ENCODE data around the gene NPNT. TPM values are rescaled to one million over a fixed set of nuclear protein-coding genes. Genes with fewer than 3 reads are reported as not detected.

NPNT gene
- total RNA-seq, 1 donor from 2014 or later = 74.1 TPM

DNA sequence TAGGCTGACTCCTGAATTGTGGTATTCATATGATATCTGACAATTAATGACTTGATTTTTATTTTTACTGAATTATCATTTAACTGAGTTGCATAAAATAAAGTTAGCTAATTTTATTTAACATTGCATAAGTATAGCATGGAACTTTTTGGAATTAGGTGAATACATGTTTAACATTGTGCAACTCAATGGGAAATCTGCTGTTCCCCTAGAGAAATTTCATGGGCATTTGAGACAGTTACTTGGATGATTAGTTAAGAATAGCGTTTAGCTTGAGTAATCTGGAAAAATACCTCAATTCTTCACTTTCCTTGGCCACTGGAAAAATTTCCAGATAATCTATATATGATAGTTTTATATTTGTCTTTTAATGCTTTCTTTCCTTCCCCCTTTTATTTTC, 42.5 kb downstream of the NPNT start:
- no peaks in the 10 kb centered on the region for H3K4me1 ChIP-seq (ENCODE audit: control insufficient read depth in 3 of 3, insufficient read depth in 3 of 3, low read length in 3 of 3)
- H3K27ac ChIP-seq (ENCODE audit: low read depth, low read length) = no peak overlapping the region
- no peak overlapping the region for H3K4me3 ChIP-seq (ENCODE audit: low read length in 3 of 3)
- no peaks in the 10 kb centered on the region for H3K36me3 ChIP-seq (ENCODE audit: control insufficient read depth in 3 of 3, insufficient read depth in 3 of 3, low read length in 3 of 3)
- no peak overlapping the region for H3K9ac ChIP-seq (ENCODE audit: low read depth in 1 of 3, low read length in 3 of 3)
- no peaks in the 10 kb centered on the region for H3K9me3 ChIP-seq (ENCODE audit: control insufficient read depth in 3 of 3, low read length in 3 of 3)
- no peaks in the 10 kb centered on the region for H3K27me3 ChIP-seq (ENCODE audit: control insufficient read depth in 3 of 3, insufficient read depth in 3 of 3, low read length in 3 of 3)

DNA sequence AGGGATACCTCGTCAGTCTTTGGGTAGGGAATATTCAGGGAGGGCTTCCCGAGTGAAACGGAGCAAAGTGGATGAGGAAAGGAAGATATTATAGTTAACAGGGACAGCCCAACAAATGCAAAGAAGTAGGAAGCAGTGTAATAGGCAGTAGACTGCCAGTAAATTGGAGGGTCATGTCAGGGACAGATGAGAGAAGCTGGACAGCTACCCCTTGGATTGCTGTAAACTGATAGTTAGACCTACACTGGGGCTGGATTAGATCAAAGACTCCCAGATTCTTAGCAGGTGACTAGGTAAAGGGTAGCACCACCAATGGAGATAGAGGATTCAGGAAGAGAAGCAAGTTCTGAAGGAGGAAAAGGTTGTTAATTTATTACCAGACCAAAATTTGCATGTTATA, 48.0 kb downstream of the NPNT start:
- no peaks in the 10 kb centered on the region for H3K4me1 ChIP-seq (ENCODE audit: control insufficient read depth in 3 of 3, insufficient read depth in 3 of 3, low read length in 3 of 3)
- no peak overlapping the region for H3K4me3 ChIP-seq (ENCODE audit: low read length in 3 of 3)
- no peaks in the 10 kb centered on the region for H3K9me3 ChIP-seq (ENCODE audit: control insufficient read depth in 3 of 3, low read length in 3 of 3)
- H3K27me3 ChIP-seq (ENCODE audit: control insufficient read depth in 3 of 3, insufficient read depth in 3 of 3, low read length in 3 of 3) = no peaks in the 10 kb centered on the region
- no peak overlapping the region for H3K9ac ChIP-seq (ENCODE audit: low read depth in 1 of 3, low read length in 3 of 3)
- H3K27ac ChIP-seq (ENCODE audit: low read depth, low read length) = no peak overlapping the region
- no peaks in the 10 kb centered on the region for H3K36me3 ChIP-seq (ENCODE audit: control insufficient read depth in 3 of 3, insufficient read depth in 3 of 3, low read length in 3 of 3)

DNA sequence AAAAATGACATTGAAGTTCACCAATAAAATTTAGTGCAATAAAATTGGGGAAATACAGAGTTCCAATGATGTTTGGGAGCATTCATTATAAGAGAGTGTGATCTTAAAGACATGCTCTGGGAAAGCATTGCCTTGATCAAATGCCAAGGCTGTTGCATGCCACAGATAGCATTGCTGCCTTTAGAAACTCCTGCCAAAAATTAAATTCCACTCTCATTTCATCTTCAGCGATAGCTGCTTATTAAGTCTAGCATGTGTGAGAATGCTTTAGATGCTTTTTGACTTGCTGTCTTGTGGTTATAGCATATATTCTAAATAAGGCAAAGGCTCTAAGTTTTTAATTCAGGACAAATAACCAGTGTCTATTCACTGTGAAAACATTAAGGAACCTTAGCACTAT, 49.3 kb downstream of the NPNT start:
- Histone ChIP-seq H3K9ac (ENCODE audit: low read depth in 1 of 3, low read length in 3 of 3) (no peak overlapping the region), H3K4me1 (ENCODE audit: control insufficient read depth in 3 of 3, insufficient read depth in 3 of 3, low read length in 3 of 3) (no peaks in the 10 kb centered on the region), H3K27ac (ENCODE audit: low read depth, low read length) (no peak overlapping the region), H3K4me3 (ENCODE audit: low read length in 3 of 3) (no peak overlapping the region), H3K27me3 (ENCODE audit: control insufficient read depth in 3 of 3, insufficient read depth in 3 of 3, low read length in 3 of 3) (no peaks in the 10 kb centered on the region), H3K9me3 (ENCODE audit: control insufficient read depth in 3 of 3, low read length in 3 of 3) (no peaks in the 10 kb centered on the region), H3K36me3 (ENCODE audit: control insufficient read depth in 3 of 3, insufficient read depth in 3 of 3, low read length in 3 of 3) (no peaks in the 10 kb centered on the region)

DNA sequence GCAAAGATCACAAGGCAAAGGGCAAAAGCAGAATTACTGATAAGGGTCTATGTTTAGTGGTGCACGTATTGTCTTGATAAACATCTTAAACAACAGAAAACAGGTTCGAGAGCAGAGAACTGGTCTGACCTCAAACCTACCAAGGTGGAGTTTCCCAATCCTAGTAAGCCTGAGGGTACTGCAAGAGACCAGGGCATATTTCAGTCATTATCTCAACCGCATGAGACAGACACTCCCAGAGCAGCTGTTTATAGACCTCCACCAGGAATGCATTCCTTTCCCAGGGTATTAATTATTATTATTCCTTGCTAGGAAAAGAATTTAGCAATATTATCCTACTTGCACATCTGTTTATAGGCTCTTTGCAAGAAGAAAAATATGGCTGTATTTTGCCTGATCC, 51.5 kb downstream of the NPNT start:
- Histone ChIP-seq H3K4me3 (ENCODE audit: low read length in 3 of 3) (no peak overlapping the region), H3K36me3 (ENCODE audit: control insufficient read depth in 3 of 3, insufficient read depth in 3 of 3, low read length in 3 of 3) (no peaks in the 10 kb centered on the region), H3K9ac (ENCODE audit: low read depth in 1 of 3, low read length in 3 of 3) (no peak overlapping the region), H3K4me1 (ENCODE audit: control insufficient read depth in 3 of 3, insufficient read depth in 3 of 3, low read length in 3 of 3) (no peaks in the 10 kb centered on the region), H3K27me3 (ENCODE audit: control insufficient read depth in 3 of 3, insufficient read depth in 3 of 3, low read length in 3 of 3) (no peaks in the 10 kb centered on the region), H3K9me3 (ENCODE audit: control insufficient read depth in 3 of 3, low read length in 3 of 3) (no peaks in the 10 kb centered on the region), H3K27ac (ENCODE audit: low read depth, low read length) (no peak overlapping the region)

DNA sequence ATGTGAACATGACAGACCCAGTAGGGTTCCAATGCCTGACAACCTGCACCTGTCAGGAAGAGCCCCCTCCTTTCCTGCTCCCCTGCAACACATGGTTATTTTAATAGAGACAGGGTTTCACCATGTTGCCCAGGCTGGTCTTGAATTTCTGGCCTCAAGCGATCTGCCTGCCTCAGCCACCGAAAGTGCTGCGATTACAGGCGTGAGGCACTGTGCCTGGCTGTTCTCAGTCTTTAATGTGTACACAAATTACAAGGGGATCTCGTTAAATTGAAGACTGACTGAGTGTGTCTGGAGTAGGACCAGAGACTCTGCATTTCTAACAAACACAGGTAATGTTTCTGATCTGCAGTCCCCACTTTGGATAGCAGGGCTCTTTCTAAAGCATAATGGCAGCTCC, 55.4 kb downstream of the NPNT start:
- H3K4me1 ChIP-seq (ENCODE audit: control insufficient read depth in 3 of 3, insufficient read depth in 3 of 3, low read length in 3 of 3) = no peaks in the 10 kb centered on the region
- no peaks in the 10 kb centered on the region for H3K9me3 ChIP-seq (ENCODE audit: control insufficient read depth in 3 of 3, low read length in 3 of 3)
- no peaks in the 10 kb centered on the region for H3K36me3 ChIP-seq (ENCODE audit: control insufficient read depth in 3 of 3, insufficient read depth in 3 of 3, low read length in 3 of 3)
- no peak overlapping the region for H3K27ac ChIP-seq (ENCODE audit: low read depth, low read length)
- H3K9ac ChIP-seq (ENCODE audit: low read depth in 1 of 3, low read length in 3 of 3) = no peak overlapping the region
- no peak overlapping the region for H3K4me3 ChIP-seq (ENCODE audit: low read length in 3 of 3)
- H3K27me3 ChIP-seq (ENCODE audit: control insufficient read depth in 3 of 3, insufficient read depth in 3 of 3, low read length in 3 of 3) = no peaks in the 10 kb centered on the region

DNA sequence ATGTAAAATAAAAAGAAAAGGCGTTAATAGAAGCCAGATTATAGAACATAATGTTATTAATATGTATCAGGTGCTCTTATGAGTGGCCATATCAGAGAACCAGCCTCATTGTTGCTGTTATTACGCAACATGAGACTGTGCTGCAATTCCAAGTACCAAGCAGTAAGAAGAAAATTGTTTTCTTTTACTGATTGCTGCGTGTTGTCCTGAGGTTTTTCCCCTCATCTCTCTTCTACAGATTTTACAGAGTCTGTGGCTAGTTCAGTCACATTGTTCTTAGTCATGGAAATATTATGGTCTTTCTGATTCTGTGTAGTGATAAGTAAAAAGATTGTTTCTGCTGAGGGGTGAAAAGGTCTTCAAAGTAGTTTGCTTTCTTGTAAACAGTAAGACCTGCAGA, 55.9 kb downstream of the NPNT start:
- H3K27me3 ChIP-seq (ENCODE audit: control insufficient read depth in 3 of 3, insufficient read depth in 3 of 3, low read length in 3 of 3) = no peaks in the 10 kb centered on the region
- H3K4me3 ChIP-seq (ENCODE audit: low read length in 3 of 3) = no peak overlapping the region
- no peak overlapping the region for H3K9ac ChIP-seq (ENCODE audit: low read depth in 1 of 3, low read length in 3 of 3)
- H3K4me1 ChIP-seq (ENCODE audit: control insufficient read depth in 3 of 3, insufficient read depth in 3 of 3, low read length in 3 of 3) = no peaks in the 10 kb centered on the region
- no peak overlapping the region for H3K27ac ChIP-seq (ENCODE audit: low read depth, low read length)
- H3K36me3 ChIP-seq (ENCODE audit: control insufficient read depth in 3 of 3, insufficient read depth in 3 of 3, low read length in 3 of 3) = no peaks in the 10 kb centered on the region
- H3K9me3 ChIP-seq (ENCODE audit: control insufficient read depth in 3 of 3, low read length in 3 of 3) = no peaks in the 10 kb centered on the region

DNA sequence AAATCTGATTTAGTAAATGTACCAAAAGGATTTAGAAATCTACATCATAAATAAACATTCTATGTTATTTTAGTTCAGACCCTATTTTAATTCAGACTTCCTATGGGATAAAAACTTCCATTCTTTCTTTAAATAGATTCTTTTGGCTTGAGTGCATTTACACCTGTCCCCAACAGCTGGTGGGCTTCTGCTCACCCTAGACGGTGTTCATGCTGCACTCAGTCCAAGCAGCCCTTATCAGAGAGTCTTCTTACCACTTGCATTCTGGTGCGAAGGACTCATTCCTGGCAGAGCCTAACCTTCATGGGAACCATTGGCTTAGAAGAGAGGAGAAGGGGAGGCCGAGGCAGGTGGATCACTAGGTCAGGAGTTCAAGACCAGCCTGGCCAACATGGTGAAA, 57.3 kb downstream of the NPNT start:
- H3K4me3 ChIP-seq (ENCODE audit: low read length in 3 of 3) = no peak overlapping the region
- H3K9me3 ChIP-seq (ENCODE audit: control insufficient read depth in 3 of 3, low read length in 3 of 3) = no peaks in the 10 kb centered on the region
- H3K4me1 ChIP-seq (ENCODE audit: control insufficient read depth in 3 of 3, insufficient read depth in 3 of 3, low read length in 3 of 3) = no peaks in the 10 kb centered on the region
- no peaks in the 10 kb centered on the region for H3K27me3 ChIP-seq (ENCODE audit: control insufficient read depth in 3 of 3, insufficient read depth in 3 of 3, low read length in 3 of 3)
- H3K27ac ChIP-seq (ENCODE audit: low read depth, low read length) = no peak overlapping the region
- H3K9ac ChIP-seq (ENCODE audit: low read depth in 1 of 3, low read length in 3 of 3) = no peak overlapping the region
- no peaks in the 10 kb centered on the region for H3K36me3 ChIP-seq (ENCODE audit: control insufficient read depth in 3 of 3, insufficient read depth in 3 of 3, low read length in 3 of 3)

DNA sequence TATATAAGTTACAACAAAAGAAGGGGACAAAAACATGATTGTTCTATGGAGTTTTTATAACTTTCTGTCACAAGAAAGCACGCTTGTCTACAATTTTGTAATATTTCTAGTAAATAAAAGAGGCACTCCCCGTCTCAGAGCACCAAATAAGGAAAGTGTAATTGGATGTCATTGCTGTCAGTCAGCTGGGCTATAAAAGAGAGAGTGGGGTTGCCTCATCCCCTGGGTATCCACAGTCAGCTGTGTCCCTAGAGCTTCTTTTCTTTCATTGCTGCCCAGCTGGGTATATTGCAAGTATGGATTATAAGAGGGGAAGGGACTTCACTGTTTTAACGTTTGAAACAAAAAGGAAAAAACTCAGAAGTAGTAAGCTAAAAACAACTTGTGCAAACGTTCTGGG, 61.3 kb downstream of the NPNT start:
- no peak overlapping the region for H3K27ac ChIP-seq (ENCODE audit: low read depth, low read length)
- no peaks in the 10 kb centered on the region for H3K9me3 ChIP-seq (ENCODE audit: control insufficient read depth in 3 of 3, low read length in 3 of 3)
- no peaks in the 10 kb centered on the region for H3K27me3 ChIP-seq (ENCODE audit: control insufficient read depth in 3 of 3, insufficient read depth in 3 of 3, low read length in 3 of 3)
- H3K4me3 ChIP-seq (ENCODE audit: low read length in 3 of 3) = no peak overlapping the region
- no peak overlapping the region for H3K9ac ChIP-seq (ENCODE audit: low read depth in 1 of 3, low read length in 3 of 3)
- no peaks in the 10 kb centered on the region for H3K4me1 ChIP-seq (ENCODE audit: control insufficient read depth in 3 of 3, insufficient read depth in 3 of 3, low read length in 3 of 3)
- H3K36me3 ChIP-seq (ENCODE audit: control insufficient read depth in 3 of 3, insufficient read depth in 3 of 3, low read length in 3 of 3) = no peaks in the 10 kb centered on the region

DNA sequence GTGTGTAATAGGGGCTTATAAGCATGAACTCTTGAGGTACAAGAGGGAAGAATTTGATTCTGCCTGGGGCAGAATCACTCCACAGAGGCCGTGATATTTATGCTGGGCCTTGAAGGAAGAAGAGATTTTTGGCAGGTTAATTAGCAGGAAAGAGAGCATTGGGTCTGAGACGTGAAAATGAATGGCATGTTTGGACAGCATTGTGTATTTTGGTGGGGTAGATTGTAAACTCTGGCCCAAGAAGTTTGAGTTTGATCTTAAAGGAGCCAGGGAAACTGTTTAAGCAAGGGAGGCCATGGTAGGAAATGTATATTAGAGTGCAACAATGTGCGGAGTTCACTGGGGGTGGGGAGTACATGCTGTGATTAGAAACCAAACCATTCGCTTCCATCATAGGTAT, 62.4 kb downstream of the NPNT start:
- Histone ChIP-seq H3K9ac (ENCODE audit: low read depth in 1 of 3, low read length in 3 of 3) (no peak overlapping the region), H3K9me3 (ENCODE audit: control insufficient read depth in 3 of 3, low read length in 3 of 3) (no peaks in the 10 kb centered on the region), H3K27me3 (ENCODE audit: control insufficient read depth in 3 of 3, insufficient read depth in 3 of 3, low read length in 3 of 3) (no peaks in the 10 kb centered on the region), H3K27ac (ENCODE audit: low read depth, low read length) (no peak overlapping the region), H3K4me3 (ENCODE audit: low read length in 3 of 3) (no peak overlapping the region), H3K36me3 (ENCODE audit: control insufficient read depth in 3 of 3, insufficient read depth in 3 of 3, low read length in 3 of 3) (no peaks in the 10 kb centered on the region), H3K4me1 (ENCODE audit: control insufficient read depth in 3 of 3, insufficient read depth in 3 of 3, low read length in 3 of 3) (no peaks in the 10 kb centered on the region)

DNA sequence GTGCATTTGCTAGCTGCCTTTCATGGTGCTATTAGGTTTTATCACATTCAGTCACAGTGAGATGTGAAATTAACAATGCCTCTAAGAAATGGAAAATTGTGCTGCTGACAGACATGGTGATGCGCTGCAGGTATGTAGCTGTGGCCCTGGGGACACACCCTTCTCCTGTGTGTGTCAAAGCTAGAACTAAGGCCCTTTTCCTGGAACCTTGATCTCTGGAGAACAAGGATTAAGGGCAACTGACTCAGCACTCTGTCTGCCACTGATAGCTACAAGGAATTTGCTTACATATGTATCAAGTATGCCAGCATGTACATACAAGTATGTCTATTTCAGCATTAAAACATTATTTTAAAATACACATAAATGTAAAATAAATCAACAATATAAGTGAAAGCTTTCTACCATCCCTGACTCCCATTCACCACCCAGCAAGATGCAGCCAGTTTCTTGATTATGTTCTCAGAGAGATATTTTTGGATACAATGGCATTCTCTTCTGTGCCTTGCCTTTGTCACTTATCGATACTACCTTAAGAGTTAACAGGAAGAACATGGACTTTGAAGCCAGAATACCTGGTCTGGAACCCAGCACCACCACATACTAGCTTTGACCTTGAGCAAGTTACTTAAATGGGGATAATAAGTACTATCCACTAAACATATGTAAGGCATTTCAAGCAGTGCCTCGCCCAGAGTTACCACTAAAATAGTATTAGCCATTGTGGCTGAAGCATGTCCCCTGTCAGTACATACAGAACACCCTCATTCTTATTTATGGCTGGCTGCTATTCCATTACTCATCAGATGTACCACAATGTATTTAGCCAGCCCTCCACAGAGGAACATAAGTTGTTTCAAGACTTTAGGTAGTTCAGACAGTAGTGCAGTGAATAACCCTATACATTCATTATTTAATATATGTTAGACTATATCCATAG, 68.5 kb downstream of the NPNT start:
- Histone ChIP-seq H3K9ac (ENCODE audit: low read depth in 1 of 3, low read length in 3 of 3) (no peak overlapping the region), H3K4me1 (ENCODE audit: control insufficient read depth in 3 of 3, insufficient read depth in 3 of 3, low read length in 3 of 3) (peaks cover 3 to 9% (median 7%) of the 10 kb centered on the region in 3 donors), H3K27ac (ENCODE audit: low read depth, low read length) (no peak overlapping the region)

More for the DNA sequence above, 68.5 kb downstream of the NPNT start:
- Histone ChIP-seq H3K27me3 (ENCODE audit: control insufficient read depth in 3 of 3, insufficient read depth in 3 of 3, low read length in 3 of 3) (no peaks in the 10 kb centered on the region), H3K4me3 (ENCODE audit: low read length in 3 of 3) (no peak overlapping the region), H3K9me3 (ENCODE audit: control insufficient read depth in 3 of 3, low read length in 3 of 3) (no peaks in the 10 kb centered on the region), H3K36me3 (ENCODE audit: control insufficient read depth in 3 of 3, insufficient read depth in 3 of 3, low read length in 3 of 3) (no peaks in the 10 kb centered on the region)

All from skeletal muscle tissue (tissue), 4 donors.